Fibroblast of skin of left quadriceps (primary cell): Measurements from ENCODE around the gene RSRC1.
A peak's percentile ranks its signal among the peaks of the same experiment; 100 is the strongest.
"Not testable (repeated sequence)": the region's sequence is repeated elsewhere in the genome, so short reads cannot be mapped to it uniquely, and the experiment has no call there.

ENCODE experiments used
- DNase-seq, 2 experiments: peaks; one replicate each; pipeline ENCODE4 v3.0.0-alpha.2; 2013; ENCODE audit warnings: low read depth in 2 of 2

The RSRC1 gene

GRCh38 chr3:158228942-158229341, 119.1 kb downstream of the RSRC1 start:
- not testable (repeated sequence) for DNase-seq

DNA sequence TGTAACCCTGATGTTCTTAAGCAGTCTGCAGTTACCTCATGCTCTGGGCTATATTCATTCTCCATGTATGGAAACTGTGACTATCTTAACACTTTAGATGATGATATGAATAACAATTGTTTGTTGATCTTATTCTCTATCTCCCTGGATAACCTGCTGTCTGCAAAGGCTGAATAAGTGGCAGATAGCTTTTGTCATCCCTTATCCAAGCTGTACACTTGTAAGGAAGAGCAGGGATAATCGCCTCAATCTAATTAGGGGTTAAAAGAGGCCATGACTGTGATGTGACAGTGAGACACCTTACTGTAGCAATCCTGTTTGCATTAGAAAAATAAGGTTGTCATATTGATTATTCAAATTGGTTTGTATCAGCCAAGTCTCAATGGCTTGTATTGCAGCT, 123.9 kb downstream of the RSRC1 start:
- DNase-seq = no peak

DNA sequence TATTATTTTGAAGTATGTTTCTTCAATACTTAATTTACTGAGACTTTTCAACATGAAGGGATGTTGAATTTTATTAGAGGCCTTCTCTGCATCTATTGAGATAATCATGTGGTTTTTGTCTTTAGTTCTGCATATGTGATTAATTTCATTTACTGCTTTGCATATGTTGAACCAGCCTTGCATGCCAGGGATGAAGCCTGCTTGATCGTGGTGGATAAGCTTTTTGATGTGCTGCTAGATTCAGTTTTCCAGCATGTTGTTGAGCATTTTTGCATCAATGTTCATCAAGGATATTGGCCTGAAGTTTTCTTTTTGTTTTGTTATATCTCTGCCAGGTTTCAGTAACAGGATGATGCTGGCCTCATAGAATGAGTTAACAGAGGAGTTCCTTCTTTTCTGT, 134.4 kb downstream of the RSRC1 start:
- peak in 1 of 2 experiments; percentile 3 for DNase-seq

- no peak for DNase-seq
Observed at GRCh38 chr3:158247288-158247687, 137.4 kb downstream of the RSRC1 start.

GRCh38 chr3:158248261-158248660, 138.4 kb downstream of the RSRC1 start:
- DNase-seq = no peak

GRCh38 chr3:158249183-158249582, 139.3 kb downstream of the RSRC1 start:
- DNase-seq = no peak

DNA sequence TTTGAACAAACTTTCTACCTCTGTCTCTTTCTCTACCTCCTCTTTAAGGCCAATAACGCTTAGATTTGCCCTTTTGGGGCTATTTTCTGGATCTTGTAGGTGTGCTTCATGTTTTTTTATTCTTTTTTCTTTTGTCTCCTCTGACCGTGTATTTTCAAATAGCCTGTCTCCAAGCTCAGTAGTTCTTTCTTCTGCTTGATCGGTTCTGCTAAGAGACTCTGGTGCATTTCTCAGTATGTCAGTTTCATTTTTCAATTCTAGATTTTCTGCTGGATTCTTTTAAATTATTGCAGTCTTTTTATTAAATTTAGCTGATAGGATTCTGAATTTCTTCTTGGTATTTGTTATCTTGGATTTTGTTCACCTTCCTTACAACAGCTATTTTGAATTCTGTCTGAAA, 148.7 kb downstream of the RSRC1 start:
- DNase-seq = no peak

DNA sequence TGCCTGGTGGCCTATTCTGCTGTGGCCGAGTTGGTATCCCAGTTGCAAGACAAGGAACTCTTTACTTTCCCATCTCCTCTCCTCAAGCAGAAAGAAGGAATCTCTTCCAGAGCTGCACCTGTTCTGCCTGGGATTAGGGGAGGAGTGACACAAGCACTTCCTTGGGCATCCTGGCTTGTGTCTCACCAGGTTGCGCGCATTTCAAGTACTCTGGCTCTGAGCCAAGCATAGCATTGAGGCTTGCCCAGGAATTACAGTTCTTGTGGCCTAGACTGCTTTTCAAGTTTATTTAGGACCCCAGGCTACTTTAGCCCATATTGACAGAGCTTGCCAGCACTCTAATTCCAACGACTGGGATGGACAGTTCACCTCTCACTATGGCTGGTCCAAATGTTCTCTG, 150.5 kb downstream of the RSRC1 start:
- no peak for DNase-seq

- DNase-seq = no peak
Observed at GRCh38 chr3:158261371-158261991, 151.6 kb downstream of the RSRC1 start.

GRCh38 chr3:158264894-158265293, 155.0 kb downstream of the RSRC1 start:
- DNase-seq = no peak

GRCh38 chr3:158267015-158267414, 157.1 kb downstream of the RSRC1 start:
- DNase-seq = no peak

- no peak for DNase-seq
Observed at GRCh38 chr3:158269942-158270341, 160.1 kb downstream of the RSRC1 start.

- DNase-seq = no peak
Observed at GRCh38 chr3:158272081-158272480, 162.2 kb downstream of the RSRC1 start.

- no peak for DNase-seq
Observed at GRCh38 chr3:158273656-158274055, 163.8 kb downstream of the RSRC1 start.

GRCh38 chr3:158278187-158278586, 168.3 kb downstream of the RSRC1 start:
- no peak for DNase-seq

DNA sequence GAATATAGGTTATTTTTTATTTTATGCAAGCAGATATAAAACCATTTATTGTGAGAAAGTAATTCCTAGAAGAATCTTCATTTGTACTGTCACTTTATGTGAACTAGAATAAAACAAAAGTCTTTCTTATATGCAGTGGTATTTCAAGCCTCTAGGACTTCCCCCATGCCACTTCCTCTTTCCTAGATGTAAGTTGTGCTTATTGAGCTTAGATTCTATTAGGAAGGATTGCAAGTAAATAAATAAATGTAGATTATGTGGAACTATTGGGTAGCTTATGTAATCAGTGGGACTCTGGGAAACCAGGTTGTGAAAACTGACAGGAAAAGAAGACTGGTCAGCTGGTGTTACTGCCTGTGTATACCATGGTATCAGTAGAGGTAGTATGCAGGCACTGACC, 169.7 kb downstream of the RSRC1 start:
- DNase-seq = no peak

DNA sequence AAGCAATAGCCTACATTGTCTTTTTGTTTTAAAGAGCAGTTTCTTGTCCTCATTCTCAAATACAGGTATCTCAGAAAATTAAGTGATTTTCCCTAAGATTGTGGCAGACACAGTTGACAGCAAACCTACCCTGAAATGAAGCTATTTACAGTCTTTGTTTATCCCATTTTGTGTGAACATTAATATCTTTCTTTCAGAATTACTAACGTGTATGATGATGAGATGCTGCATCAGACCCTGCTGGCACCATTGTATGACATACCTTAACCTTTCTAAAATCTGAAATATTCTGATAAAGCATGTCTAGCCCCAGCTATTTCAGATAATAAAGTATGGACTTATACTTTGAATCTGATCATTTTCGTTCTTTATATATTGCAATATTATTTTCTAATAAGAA, 185.9 kb downstream of the RSRC1 start:
- DNase-seq = no peak

GRCh38 chr3:158297940-158298339, 188.1 kb downstream of the RSRC1 start:
- DNase-seq = no peak

DNA sequence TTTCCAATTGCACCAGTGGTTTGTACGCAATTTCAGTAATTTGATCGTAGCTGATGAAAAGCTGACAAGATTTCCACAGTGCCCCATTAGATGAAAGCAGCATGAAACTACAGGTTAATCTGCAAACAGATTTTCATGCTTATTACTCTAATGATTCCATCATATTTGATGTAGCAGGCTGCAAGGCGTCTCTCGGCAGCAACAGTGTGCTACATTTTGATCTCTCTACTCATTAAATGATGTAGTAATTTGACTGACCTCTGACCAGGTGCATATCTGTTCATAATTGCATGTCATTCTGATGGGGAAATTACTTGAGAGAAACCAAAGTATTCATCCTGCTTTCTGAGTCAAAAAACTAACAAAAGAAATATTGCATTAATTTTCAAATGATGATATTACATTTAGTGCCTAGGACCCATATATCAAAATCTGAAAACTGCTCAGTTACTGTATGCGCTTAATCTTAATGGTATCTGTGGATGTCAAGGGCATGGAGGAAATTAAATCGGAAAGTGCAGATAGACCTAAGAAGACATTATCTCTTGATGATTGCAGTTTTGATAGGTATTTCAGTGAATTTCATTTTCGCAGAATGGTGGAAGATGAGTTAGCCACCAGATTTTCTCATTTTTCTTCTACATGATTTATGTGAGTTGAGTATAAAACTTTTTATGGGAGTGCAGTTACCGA, 198.5 kb downstream of the RSRC1 start:
- no peak for DNase-seq

- no peak for DNase-seq
Observed at GRCh38 chr3:158312560-158313141, 202.8 kb downstream of the RSRC1 start.

DNA sequence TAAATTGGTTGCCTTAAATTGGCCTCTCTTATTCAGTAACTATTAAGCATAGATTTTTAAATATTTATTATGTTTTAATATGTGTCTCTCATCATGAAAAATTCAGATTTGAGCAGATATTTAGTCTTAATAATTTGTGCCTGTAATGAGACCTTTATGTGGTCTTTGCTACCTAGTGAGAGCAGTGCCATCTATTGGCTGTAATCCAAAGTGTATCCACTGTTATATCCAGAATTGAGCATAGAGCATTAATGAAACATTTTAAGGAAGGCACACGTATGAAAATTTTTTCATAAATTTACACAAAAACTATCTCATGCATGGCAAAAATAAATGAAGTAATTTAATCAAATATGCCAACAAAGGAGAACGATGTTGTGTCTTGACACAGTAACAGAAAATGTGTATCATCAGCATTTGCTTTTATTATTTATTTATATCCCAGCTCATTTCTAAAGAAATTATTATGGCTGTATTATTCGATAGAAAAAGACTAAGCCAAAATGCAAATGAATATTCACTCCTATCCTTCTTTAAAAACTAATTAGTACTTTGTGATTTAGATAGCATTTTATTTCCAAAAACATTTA, 203.5 kb downstream of the RSRC1 start:
- peak; percentile 12 to 16 for DNase-seq

DNA sequence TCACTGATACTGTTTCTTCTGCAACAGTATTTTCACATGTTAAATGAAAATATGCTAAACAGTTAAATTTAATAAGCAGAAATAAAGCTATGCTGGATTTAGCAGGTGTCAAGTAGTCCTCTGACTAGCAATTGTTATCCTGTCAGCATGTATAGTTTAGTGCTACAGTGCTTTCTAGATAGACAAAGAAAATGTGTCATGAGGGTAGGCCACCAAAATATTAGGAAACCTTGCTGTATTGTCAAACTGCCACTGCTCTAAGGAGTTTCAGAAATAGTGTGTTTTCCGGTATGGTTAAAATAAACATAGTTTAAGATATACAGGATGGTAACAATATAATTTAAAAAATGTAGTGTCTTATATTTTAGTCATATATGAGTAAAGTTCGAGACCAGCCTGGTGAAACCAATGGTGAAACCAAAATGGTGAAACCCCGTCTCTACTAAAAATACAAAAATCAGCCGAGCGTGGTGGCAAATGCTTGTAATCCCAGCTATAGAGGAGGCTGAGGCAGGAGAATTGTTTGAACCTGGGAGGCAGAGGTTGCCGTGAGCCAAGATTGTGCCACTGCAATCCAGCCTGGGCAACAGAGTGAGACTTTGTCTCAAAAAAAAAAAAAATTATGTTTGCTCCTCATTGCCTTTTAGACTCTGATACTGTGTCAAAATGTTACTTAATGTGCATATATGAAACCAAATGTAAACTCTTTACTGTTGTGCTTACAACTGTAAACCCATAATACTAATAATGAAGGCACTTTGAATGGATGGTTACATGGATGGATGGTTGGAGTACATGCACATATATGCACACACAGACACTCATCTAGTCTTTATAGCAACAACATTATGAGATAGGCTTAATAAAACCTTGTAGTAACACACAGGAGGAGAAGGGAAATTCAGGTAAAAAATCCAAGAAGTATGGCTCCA, 204.8 kb downstream of the RSRC1 start:
- no peak for DNase-seq
